GM21390 (cell line): Measurements from ENCODE around the gene CDH4.

Experiments used
- ATAC-seq: cut with Tn5 transposase; IDR thresholded peaks from one replicate; pipeline ENCODE4 v1.9.1; 2021; ENCODE audit not compliant: unreplicated experiment

CDH4 gene

DNA sequence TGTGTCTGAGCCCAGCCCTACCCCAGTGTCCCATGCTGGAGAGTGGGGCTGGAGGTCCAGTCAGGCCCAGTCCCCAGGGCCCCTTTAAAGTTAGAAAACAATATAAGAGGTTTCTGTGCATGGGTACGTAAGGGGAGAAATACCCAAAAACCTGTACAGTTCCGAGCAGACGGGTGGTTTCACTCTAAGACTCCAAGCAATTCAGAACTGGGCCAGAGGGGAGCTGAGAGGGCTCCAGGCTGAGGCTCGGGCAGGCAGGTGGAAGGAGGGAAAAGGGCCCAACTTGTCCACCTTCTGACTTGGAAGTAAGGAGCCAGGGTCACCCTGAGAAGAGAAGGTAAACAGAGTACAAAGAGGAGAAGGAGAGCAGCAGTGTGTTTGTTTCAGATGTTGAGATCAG lies 296.0 kb downstream of the CDH4 start:
- ATAC-seq: no peak

DNA sequence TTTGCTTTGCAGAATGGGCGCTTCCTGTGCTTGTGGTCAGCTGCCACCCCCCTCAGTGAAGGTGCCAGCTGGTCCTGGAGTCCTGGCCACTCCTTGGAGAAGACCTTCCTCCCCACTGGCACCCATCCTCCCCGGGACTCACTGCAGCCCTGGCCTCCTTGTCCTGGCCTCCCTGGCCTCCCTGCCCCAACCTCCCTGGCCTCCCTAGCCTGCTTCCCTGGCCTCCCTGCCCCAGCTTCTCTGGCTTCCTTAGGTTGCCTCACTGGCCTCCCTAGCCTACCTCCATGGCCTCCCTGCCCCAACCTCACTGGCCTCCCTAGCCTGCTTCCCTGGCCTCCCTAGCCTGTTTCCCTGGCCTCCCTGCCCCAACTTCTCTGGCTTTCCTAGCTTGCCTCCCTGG lies 297.8 kb downstream of the CDH4 start:
- ATAC-seq: no peak

DNA sequence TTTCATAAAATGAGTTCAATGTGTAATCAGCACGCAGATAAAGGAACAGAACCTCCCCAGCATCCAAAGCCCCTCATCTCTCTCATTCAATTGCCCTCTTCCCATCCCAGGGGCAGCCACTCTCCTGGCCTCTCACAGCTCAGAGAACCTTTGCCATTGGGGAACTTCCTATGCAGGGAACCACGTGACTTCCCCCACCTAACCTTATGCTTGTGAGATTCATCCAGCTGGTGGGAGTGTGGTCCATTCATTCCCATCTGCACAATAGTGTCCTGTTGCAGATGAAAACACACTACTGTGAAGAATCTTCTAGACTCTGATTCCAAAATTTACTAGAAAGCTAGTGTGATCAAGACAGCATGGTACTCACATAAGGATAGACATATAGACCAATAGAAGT lies 299.3 kb downstream of the CDH4 start:
- ATAC-seq: no peak

DNA sequence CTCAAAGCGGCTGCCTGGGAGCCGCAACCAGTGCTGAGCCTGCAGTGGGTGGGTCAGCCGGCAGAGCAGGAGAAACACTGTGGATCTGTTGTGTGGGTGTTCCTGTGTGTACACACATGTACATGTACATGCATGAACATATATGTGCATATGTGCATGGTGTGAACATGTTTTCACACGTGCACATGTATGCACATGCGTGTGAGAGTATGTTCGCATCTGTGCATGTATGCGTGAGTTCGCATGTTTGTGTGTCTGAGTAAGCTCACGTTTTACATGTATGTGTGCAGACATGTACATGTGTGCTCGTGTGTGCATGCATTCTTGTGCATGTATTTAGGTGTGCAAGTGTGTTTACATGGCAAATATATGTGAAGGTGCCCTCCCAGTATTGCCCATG lies 302.6 kb downstream of the CDH4 start:
- ATAC-seq: no peak

DNA sequence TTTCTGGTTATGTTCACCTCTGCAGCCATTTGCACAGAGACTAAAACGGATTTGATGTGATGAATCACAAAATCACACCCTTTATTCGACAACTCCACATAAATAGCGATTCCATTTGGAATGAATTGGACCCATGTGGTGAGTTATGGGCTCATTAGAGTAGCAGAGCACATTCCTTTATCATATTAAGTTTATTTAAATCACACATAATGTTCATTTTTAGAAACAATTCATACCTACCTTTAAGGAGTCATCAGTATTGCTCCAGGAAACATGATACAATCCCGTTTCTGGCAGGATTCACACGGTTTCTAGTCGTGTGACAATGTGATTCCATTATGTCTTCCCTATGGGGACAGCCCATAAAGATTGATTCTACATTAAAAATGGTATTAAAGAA lies 303.5 kb downstream of the CDH4 start:
- no peak for ATAC-seq

DNA sequence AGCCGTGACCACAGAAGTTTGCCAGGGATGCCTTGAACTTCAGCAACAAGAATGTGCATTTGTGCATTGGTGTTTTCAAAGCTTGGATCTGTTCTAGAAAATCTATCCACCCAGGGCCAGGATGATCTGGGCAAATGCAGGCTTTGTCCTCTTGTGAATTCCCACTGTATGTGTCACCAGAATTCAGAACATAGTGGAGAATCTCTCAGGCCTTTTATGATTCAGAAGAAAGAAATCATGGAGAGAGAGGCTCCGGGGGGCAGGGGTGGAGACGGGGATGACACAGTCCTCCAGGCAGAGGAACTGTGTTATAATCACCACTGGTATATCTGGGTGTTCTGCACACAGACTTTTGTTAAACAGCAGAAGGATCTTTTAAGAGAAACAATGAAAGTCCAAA lies 304.1 kb downstream of the CDH4 start:
- ATAC-seq: no peak

DNA sequence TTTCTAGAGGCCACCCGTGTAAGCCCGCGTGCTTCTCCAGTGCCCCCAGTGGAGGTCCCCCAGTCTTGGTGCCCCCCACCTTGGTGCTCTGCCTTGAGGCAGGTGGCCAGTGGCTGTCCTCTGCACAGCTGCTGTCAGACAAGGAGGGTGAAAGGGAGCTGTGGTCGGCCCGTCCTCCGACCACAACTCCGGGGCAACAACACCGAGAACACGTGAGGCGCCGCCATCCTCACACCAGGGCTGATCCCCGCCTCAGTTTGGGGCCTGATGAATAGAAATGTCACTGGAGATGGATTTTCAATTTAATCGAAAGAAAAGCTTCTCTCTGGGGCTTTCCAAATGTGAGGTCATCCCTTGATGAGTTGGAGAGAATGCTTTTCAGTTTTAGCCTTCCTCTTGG lies 304.6 kb downstream of the CDH4 start:
- no peak for ATAC-seq

DNA sequence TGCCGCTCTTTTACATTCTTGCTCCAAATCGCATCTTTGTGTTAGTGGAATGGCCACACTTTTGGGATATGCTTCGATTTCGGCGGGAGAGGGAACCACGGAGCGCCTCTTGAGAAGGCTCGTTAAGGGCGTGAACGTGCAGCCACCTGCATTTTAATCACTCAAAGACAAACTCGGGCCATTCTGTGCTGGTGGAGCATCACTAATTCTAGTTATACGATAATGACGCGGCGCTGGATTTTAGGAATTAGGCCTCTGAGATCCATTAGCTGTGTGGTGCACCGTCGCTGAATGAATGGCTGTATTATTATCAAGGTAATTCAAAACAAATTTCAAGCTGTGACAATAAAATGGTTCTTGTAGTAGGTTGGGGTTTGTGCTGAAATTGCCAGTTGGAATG lies 305.6 kb downstream of the CDH4 start:
- ATAC-seq: no peak

DNA sequence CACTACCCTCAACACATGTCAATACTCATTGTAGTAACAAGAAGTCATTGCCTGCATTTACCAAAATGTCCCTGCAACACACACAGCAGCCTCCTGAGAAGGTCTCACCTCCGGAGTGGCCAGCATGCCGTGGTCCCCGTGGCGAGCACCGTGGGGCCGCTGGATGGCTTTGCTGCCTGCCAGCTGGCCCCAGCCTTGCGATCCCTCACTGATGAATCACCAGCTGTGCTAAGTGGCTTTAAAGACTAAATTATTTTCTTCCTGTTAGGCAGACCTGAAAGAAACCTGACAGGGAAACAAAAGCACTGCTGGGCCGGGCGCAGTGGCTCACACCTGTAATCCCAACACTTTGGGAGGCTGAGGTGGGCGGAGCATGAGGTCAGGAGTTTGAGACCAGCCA lies 306.7 kb downstream of the CDH4 start:
- ATAC-seq: no peak

DNA sequence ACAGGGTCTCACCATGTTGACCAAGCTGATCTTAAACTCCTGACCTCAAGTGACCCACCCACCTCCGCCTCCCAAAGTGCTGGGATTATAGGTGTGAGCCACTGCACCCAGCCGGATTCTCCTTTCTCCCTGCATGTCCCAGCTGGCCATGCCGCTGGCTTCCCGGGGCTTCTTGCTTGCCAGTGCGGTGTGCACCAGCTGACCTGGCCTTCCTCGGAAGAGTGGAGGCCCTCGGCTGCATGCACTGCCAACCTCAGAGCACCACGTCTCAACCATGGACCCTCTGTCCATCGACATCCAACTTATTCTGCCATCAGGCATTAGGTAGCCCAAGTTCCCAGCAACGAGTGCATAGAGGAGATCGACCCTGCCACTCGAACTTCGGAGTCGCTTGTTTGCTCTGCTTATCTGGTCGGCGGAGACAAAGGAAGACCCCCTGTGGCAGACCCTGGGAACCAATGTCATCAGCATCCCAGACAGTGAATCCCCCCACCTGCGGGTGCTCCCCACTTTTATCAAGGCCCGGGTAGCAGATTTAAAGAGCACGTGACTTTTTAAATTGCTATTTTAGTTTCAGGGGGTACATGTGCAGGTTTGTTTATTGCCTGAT lies 307.8 kb downstream of the CDH4 start:
- ATAC-seq: no peak

DNA sequence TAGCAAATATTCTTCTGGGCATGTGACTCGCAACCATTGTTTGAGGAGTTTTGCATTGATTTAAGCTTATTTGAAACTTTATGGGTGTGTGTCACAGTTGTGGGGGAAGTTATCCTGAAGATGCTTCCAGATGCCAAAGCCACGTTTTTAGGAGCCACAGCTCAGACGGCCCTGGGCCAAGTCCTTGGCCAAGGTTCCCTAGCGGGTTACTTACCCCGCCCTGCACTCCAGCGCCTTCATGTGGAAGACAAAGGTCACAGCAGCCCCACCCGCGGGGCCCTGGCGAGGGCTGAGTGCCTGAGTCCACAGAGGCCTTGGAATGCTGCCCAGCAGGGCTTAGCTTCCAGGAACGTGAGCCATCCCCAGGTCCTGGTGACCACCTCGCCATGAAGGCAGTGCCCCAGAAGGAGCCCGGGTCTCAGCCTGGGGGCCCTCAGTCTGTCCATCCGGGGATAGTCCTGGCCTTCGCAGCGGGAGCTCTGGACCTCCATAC lies 308.3 kb downstream of the CDH4 start:
- no peak for ATAC-seq

DNA sequence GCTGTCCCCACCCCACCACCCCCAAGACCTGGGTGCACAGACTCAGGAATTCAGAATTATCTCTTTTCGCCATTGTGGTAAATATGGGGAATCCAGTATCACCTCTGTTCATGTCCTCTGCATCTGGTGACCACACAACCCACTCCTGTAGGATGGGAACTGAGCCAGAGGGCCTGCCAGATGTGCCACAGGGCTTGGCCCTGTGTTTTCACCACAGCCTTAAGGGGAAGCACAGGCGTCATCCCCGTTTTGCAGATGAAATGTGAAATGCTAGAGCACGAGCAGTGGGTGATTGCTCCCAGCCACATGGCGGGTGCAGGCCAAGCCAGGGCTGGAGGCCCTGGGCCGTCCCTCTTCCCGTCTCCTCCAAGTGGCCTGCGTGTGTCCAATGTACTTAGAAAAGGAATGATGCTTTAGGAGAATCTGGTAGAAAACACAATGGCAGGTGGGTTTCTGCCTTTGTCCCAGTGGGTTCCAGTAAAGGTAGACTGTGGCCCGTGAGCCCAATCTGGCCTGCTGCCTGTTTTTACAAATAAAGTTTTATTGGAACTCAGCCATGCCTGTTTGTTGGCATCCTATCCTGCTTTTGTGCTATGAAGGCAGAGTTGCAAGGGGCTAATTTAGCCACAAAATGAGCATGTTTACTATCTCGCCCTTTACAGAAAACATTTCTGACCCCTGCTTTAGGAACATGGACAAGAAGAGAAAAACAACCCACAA lies 309.2 kb downstream of the CDH4 start:
- ATAC-seq: no peak

DNA sequence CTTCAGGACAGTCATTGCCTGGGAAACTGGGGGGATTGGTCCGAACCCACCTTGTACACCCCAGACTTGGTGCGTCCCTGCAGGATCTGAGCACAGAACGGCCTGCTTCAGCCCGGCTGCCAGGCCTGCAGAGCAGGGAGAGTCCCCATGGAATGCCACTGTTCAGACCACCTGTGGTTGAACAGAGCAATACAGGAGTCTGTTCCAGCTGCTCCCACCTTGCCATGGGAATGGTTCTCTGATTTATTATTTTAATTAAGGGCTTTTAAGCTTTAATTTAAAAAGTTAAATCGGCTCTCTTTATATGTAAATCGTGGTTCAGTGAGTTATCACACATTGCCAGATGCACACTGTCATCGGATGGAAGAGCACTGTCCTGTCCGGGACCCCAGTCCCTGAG lies 310.4 kb downstream of the CDH4 start:
- no peak for ATAC-seq

DNA sequence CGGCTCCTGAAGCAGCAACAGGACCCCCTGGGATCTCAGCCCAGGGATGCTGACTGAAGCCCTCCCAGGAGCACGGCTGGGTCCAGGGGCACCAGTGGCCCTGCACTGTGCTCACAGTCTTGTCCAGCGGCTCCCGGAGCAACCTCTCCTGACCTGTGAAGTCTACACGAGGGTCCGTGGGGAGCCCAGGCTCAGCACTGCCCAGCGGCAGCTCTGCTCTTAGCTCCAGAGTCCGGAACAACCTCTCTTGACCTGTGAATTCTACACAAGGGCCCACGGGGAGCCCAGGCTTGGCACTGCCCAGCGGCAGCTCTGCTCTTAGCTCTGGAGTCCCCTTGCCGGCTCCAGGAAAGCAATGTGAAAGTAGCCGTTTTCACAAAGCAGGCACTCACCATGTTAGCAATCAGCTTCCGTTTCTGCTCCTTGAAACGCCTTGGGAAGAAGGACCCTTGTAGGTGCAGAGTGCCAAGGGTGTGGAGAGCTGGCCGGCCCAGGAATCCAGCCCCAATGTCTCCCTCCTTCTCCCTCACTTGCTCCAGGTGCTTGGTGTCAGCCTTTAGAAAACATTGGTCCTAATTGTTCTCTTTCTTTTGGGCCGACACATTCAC lies 310.9 kb downstream of the CDH4 start:
- ATAC-seq: no peak

DNA sequence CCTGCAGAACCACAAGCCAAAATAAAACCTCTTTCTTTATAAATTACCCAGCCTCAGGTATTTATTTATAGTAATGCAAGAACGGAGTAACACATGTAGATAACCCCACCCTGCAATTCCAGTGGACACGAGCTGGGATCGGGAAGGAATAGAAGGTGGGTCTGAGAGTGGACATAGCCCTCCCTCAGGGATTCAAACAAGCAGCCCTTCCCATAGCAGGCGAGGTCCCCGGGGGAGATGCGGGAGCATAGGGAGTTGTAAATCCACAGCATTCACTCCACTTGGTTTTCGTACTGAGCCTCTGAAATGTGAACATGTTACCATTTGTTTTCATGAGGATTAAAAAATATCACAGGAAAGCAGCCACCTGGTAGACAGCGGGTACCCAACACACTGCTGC lies 312.6 kb downstream of the CDH4 start:
- ATAC-seq: no peak

DNA sequence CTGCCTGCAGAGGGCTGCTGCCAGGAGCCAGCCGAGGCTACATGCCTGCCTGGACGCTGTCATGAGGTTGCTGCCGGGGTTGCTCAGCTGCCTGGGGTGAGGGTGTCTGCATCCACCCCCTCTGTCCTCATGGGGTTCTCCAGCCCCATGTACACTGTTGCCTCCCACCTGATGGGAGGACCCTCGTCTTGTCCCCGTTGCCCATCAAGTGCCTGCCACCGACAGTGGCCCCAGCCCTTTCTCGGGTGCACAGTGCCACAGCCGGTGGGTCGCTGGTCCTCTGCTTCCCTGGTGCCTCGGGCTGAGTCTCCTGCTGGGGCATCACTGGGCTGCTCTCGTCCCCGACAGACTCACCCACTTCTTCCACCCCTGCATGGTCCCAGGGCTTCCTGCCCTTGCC lies 313.7 kb downstream of the CDH4 start:
- ATAC-seq: no peak

DNA sequence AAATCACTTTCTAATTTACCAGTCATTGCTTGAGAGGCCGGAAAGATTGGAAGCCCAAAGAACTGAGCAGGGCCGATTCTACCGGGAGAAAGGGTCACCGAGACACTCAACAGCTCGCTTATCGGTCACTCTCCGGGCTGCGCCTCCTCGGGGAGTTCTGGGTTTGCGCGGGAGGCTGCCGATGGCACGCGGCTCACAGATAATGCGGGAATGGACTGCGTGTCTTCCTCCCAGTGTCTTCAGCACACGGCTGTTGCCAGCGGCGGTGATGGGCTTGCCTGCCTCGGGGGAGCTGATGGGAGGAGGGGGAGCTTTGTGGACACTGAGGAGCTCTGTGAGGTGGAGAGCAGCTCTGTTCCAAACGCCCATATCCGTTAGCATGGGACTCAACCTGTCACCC lies 314.6 kb downstream of the CDH4 start:
- no peak for ATAC-seq

DNA sequence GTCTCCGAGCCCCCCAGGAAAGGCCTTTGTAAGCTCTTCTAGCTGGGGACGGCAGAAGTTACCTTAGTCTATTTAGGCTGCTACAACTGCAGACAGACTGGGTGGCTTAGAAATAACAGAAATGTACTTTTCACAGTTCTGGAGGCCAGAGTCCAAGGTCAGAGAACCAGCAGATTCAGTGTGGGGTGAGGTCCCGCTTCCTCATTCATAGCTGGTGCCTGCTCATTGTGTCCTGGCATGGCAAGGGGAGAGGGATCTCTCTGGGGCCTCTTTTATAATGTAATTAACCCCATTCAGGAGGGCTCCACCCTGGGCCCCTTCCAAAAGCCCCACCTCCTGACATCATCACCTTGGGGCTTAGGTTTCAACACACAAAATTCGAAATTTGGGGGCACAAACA lies 315.1 kb downstream of the CDH4 start:
- no peak for ATAC-seq

DNA sequence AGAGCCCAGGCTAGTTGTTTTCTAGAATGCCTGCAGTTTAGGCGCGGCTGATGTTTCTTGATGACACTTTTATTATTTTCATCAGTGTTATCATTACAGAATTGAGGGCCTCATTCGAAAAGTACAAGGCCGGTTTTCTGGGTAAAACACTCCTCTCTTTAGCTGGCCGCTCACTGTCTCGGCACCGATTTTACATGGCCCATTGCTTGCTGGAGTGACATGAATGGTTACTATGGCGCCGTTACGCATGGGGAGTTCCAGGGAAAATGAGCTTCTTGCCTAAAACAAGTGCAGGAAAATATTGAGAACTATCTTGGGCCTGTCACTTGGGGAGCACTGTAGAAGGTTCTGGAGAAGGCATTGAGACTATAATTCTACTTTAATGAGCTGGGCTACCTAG lies 317.8 kb downstream of the CDH4 start:
- ATAC-seq: no peak

DNA sequence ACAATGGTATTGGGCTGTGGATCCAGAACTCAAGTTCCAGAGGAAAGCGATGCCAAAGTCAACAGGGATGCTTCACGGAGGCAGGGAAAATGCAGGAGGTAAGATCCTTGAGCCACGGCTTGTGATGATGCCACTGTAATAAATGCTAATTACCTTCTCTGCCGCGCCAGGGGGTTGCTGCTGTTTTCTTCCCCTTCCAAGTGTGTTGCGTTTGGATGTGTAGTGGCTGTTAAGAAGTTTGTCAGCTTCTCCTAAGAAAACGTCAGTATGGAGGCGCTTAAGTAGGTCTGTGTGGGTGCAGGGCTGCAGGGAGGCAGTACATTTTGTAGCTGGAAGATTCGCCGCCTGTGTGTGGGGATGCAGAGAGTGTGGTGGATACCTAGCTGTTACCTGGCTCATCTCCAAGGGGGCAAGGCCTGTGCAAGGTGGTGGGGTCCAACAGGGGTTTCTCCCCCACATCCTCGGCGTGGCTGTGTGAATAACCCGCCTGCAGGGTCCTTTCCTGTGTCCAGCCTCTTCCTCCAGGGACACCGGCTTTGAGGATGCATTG lies 318.7 kb downstream of the CDH4 start:
- ATAC-seq: no peak

DNA sequence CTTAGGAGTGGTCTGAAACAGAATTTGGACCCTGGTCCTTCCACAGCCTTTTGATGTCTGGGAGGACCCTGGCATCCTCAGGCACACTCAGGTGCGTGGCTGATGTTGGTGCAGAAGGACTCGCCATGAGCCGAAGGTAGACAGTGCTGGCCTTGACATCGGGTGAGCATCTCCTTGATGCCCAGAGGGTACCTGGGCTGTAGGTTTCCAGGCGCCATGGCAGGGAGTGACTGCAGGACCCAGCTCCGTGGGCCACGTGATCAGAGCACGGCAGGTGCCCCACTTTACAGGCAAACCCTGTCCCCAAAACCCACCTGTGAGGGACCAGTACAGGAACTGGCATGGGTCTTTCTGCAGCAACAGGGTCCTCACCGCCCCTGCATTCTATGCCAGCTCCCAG lies 319.2 kb downstream of the CDH4 start:
- no peak for ATAC-seq
